Measurements from ENCODE around the gene ZNF423. TPM values are rescaled to one million over a fixed set of nuclear protein-coding genes. Genes with fewer than 3 reads are reported as not detected.
A peak's percentile ranks its signal among the peaks of the same experiment; 100 is the strongest.

The ZNF423 gene
- total RNA-seq, 1 donor from 2014 or later = 10.6 TPM

- H3K27me3 Mint-ChIP-seq (ENCODE audit: low read depth, unreplicated experiment) = no peaks in the 10 kb centered on the region
- no peak for TF ChIP-seq CTCF (IDR thresholded peaks at IDR 0.05; ENCODE audit: insufficient read depth, low read depth, low read length)
- TF ChIP-seq EZH2 (IDR thresholded peaks at IDR 0.05; ENCODE audit: insufficient read depth, low read length) = no peak
- Histone ChIP-seq H4K20me1 (ENCODE audit: insufficient read depth, low read length) (no peaks in the 10 kb centered on the region), H3K9ac (ENCODE audit: low read length) (peak overlapping the region; percentile 38), H2AFZ (ENCODE audit: low read depth, low read length) (peak overlapping the region; percentile 56), H3K4me3 (ENCODE audit: insufficient read depth, low read depth, low read length) (no peak overlapping the region), H3K9me3 (ENCODE audit: insufficient read depth, low read depth, low read length) (no peaks in the 10 kb centered on the region), H3K27ac (ENCODE audit: low read depth, low read length) (peak overlapping the region; percentile 60), H3K36me3 (ENCODE audit: insufficient read depth, low read length) (no peaks in the 10 kb centered on the region), H3K4me1 (ENCODE audit: insufficient read depth, low read length) (peaks cover 47% of the 10 kb centered on the region), H3K27me3 (ENCODE audit: insufficient read depth, low read length) (no peaks in the 10 kb centered on the region), H3K79me2 (ENCODE audit: insufficient read depth, low read length) (no peaks in the 10 kb centered on the region), H3K4me2 (ENCODE audit: low read length) (peak overlapping the region; percentile 71)
- H3K27ac Mint-ChIP-seq (ENCODE audit: unreplicated experiment) = peak overlapping the region; percentile 38
- H3K4me3 Mint-ChIP-seq (ENCODE audit: unreplicated experiment) = peak overlapping the region; percentile 58
- H3K9me3 Mint-ChIP-seq (ENCODE audit: unreplicated experiment) = peaks cover 2% of the 10 kb centered on the region
- DNase-seq (ENCODE audit: low read depth) (peak; percentile 86), FAIRE-seq (no peak)
- peaks cover 26% of the 10 kb centered on the region for H3K36me3 Mint-ChIP-seq (ENCODE audit: low read depth, unreplicated experiment)
- H3K4me1 Mint-ChIP-seq (ENCODE audit: low read depth, unreplicated experiment) = peaks cover 36% of the 10 kb centered on the region
Observed at GRCh38 chr16:49639739-49640431, 216.0 kb downstream of the ZNF423 start.

GRCh38 chr16:49638673-49639610, 217.0 kb downstream of the ZNF423 start:
- H3K27me3 ChIP-seq (ENCODE audit: insufficient read depth, low read length) = no peaks in the 10 kb centered on the region
- H3K79me2 ChIP-seq (ENCODE audit: insufficient read depth, low read length) = no peaks in the 10 kb centered on the region
- H3K36me3 Mint-ChIP-seq (ENCODE audit: low read depth, unreplicated experiment) = peaks cover 30% of the 10 kb centered on the region
- H3K4me3 Mint-ChIP-seq (ENCODE audit: unreplicated experiment) = no peak overlapping the region
- FAIRE-seq (no peak), DNase-seq (ENCODE audit: low read depth) (no peak)
- peak overlapping the region; percentile 7 for H3K27ac Mint-ChIP-seq (ENCODE audit: unreplicated experiment)
- H3K9me3 Mint-ChIP-seq (ENCODE audit: unreplicated experiment) = peaks cover 2% of the 10 kb centered on the region
- H3K4me2 ChIP-seq (ENCODE audit: low read length) = peak overlapping the region; percentile 71
- H3K27me3 Mint-ChIP-seq (ENCODE audit: low read depth, unreplicated experiment) = no peaks in the 10 kb centered on the region
- H3K9me3 ChIP-seq (ENCODE audit: insufficient read depth, low read depth, low read length) = no peaks in the 10 kb centered on the region
- H3K27ac ChIP-seq (ENCODE audit: low read depth, low read length) = peak overlapping the region; percentile 60
- H3K4me3 ChIP-seq (ENCODE audit: insufficient read depth, low read depth, low read length) = no peak overlapping the region
- H3K4me1 Mint-ChIP-seq (ENCODE audit: low read depth, unreplicated experiment) = peaks cover 33% of the 10 kb centered on the region
- no peaks in the 10 kb centered on the region for H4K20me1 ChIP-seq (ENCODE audit: insufficient read depth, low read length)
- H3K4me1 ChIP-seq (ENCODE audit: insufficient read depth, low read length) = peaks cover 39% of the 10 kb centered on the region
- H3K9ac ChIP-seq (ENCODE audit: low read length) = peak overlapping the region; percentile 38
- H3K36me3 ChIP-seq (ENCODE audit: insufficient read depth, low read length) = no peaks in the 10 kb centered on the region
- TF ChIP-seq CTCF (IDR thresholded peaks at IDR 0.05; ENCODE audit: insufficient read depth, low read depth, low read length) = no peak
- TF ChIP-seq EZH2 (IDR thresholded peaks at IDR 0.05; ENCODE audit: insufficient read depth, low read length) = no peak
- H2AFZ ChIP-seq (ENCODE audit: low read depth, low read length) = no peak overlapping the region

Measured in astrocyte (in vitro differentiated cells and primary cell).